HEK293 (cell line): ENCODE data around the gene POU4F2.
"Not testable (repeated sequence)": the region's sequence is repeated elsewhere in the genome, so short reads cannot be mapped to it uniquely, and the experiment has no call there.

Experiments used
- CTCF ChIA-PET: fragments of 350-600 bp; formaldehyde crosslinking; extraction: SDS; loops from one replicate; lab custom pipeline; 2021; ENCODE audit warnings: antibody characterized with exemption; lab: Yijun Ruan, JAX
- POLR2A ChIA-PET: fragments of 300-600 bp; formaldehyde crosslinking; extraction: SDS; loops from one replicate; lab custom pipeline; 2020; ENCODE audit warnings: antibody characterized with exemption, inconsistent platforms; lab: Yijun Ruan, JAX
- H3K27ac ChIP-seq: fragments of 200-500 bp; sonication (Bioruptor generic); 2 replicates; pipeline ENCODE4 v1.5.1; 2014; ENCODE audit warnings: low read depth, low read length, control low read depth, inconsistent platforms; ENCODE audit errors: extremely low read depth
- H3K36me3 ChIP-seq, 2 experiments: fragments of 200-500 bp in 1 of 2; sonication (Bioruptor generic) in 1 of 2; 1 replicate in 1 of 2; 2 replicates in 1 of 2; pipeline ENCODE4 v1.5.1; 2014 to 2017; ENCODE audit warnings: inconsistent platforms in 2 of 2, low read length in 2 of 2; ENCODE audit not compliant: control insufficient read depth in 2 of 2, insufficient read depth in 1 of 2
- H3K4me1 ChIP-seq: fragments of 200-500 bp; sonication (Bioruptor generic); 2 replicates; pipeline ENCODE4 v1.5.1; 2014; ENCODE audit warnings: mild to moderate bottlenecking, low read length, inconsistent platforms; ENCODE audit not compliant: control insufficient read depth, insufficient read depth
- H3K4me3 ChIP-seq: 2 replicates; pipeline ENCODE4 v1.5.1; 2011; ENCODE audit warnings: low read depth, mild to moderate bottlenecking, control low read depth, low read length, moderate library complexity
- H3K9me3 ChIP-seq: fragments of 200-500 bp; sonication (Bioruptor generic); 2 replicates; pipeline ENCODE4 v1.5.1; 2014; ENCODE audit warnings: low read depth, low read length, inconsistent platforms; ENCODE audit not compliant: control insufficient read depth, insufficient read depth
- GLI4 ChIP-seq: fragments of 450-650 bp; formaldehyde crosslinking; IDR thresholded peaks from 2 replicates; pipeline ENCODE4 v1.5.1; 2016; ENCODE audit warnings: missing biosample characterization, missing genetic modification characterization
- MYNN ChIP-seq: fragments of 450-650 bp; formaldehyde crosslinking; IDR thresholded peaks from 2 replicates; pipeline ENCODE4 v1.5.1; 2016; ENCODE audit warnings: missing biosample characterization, missing genetic modification characterization, borderline replicate concordance
- OSR2 ChIP-seq: fragments of 450-650 bp; formaldehyde crosslinking; IDR thresholded peaks from 2 replicates; pipeline ENCODE4 v1.5.1; 2016; ENCODE audit warnings: missing biosample characterization, missing genetic modification characterization
- SCRT2 ChIP-seq: fragments of 450-650 bp; formaldehyde crosslinking; IDR thresholded peaks from 2 replicates; pipeline ENCODE4 v1.5.1; 2016; ENCODE audit warnings: missing biosample characterization, missing genetic modification characterization
- ZBTB20 ChIP-seq: fragments of 450-650 bp; formaldehyde crosslinking; IDR thresholded peaks from 2 replicates; pipeline ENCODE4 v1.5.1; 2016; ENCODE audit warnings: missing biosample characterization, missing genetic modification characterization
- ZBTB7A ChIP-seq: fragments of 450-650 bp; formaldehyde crosslinking; IDR thresholded peaks from 2 replicates; pipeline ENCODE4 v1.5.1; 2016; ENCODE audit warnings: low read depth, missing biosample characterization, missing genetic modification characterization
- ZFP41 ChIP-seq: fragments of 450-650 bp; formaldehyde crosslinking; IDR thresholded peaks from 2 replicates; pipeline ENCODE4 v1.5.1; 2016; ENCODE audit warnings: missing biosample characterization, missing genetic modification characterization, borderline replicate concordance
- ZFP69B ChIP-seq: fragments of 450-650 bp; formaldehyde crosslinking; IDR thresholded peaks from 2 replicates; pipeline ENCODE4 v1.5.1; 2016; ENCODE audit warnings: missing biosample characterization, missing genetic modification characterization
- ZIC2 ChIP-seq: fragments of 450-650 bp; formaldehyde crosslinking; IDR thresholded peaks from 2 replicates; pipeline ENCODE4 v1.5.1; 2016; ENCODE audit warnings: missing biosample characterization, missing genetic modification characterization
- ZNF155 ChIP-seq: fragments of 450-650 bp; formaldehyde crosslinking; IDR thresholded peaks from 2 replicates; pipeline ENCODE4 v1.5.1; 2016; ENCODE audit warnings: missing biosample characterization, missing genetic modification characterization
- ZNF184 ChIP-seq: fragments of 450-650 bp; IDR thresholded peaks from 2 replicates; pipeline ENCODE4 v1.5.1; 2018; ENCODE audit warnings: missing biosample characterization, mild to moderate bottlenecking, missing genetic modification characterization
- ZNF19 ChIP-seq: fragments of 450-650 bp; formaldehyde crosslinking; IDR thresholded peaks from 2 replicates; pipeline ENCODE4; 2016; ENCODE audit warnings: missing biosample characterization, missing genetic modification characterization, low read depth
- ZNF2 ChIP-seq: fragments of 450-650 bp; formaldehyde crosslinking; IDR thresholded peaks from 2 replicates; pipeline ENCODE4 v1.5.1; 2016; ENCODE audit warnings: missing biosample characterization, missing genetic modification characterization
- ZNF239 ChIP-seq: fragments of 450-650 bp; formaldehyde crosslinking; IDR thresholded peaks from 2 replicates; pipeline ENCODE4 v1.5.1; 2016; ENCODE audit warnings: missing biosample characterization, missing genetic modification characterization
- ZNF324 ChIP-seq: fragments of 450-650 bp; formaldehyde crosslinking; IDR thresholded peaks from 2 replicates; pipeline ENCODE4 v1.5.1; 2016; ENCODE audit warnings: missing biosample characterization, missing genetic modification characterization
- ZNF514 ChIP-seq: fragments of 450-650 bp; formaldehyde crosslinking; IDR thresholded peaks from 2 replicates; pipeline ENCODE4 v1.5.1; 2016; ENCODE audit warnings: missing biosample characterization, missing genetic modification characterization
- ZNF544 ChIP-seq: fragments of 450-650 bp; formaldehyde crosslinking; IDR thresholded peaks from 2 replicates; pipeline ENCODE4 v1.5.0; 2017; ENCODE audit warnings: missing biosample characterization, missing genetic modification characterization
- ZNF560 ChIP-seq: fragments of 450-650 bp; formaldehyde crosslinking; IDR thresholded peaks from 2 replicates; pipeline ENCODE4 v1.5.1; 2017; ENCODE audit warnings: missing biosample characterization, missing genetic modification characterization, borderline replicate concordance
- ZNF677 ChIP-seq: fragments of 450-650 bp; IDR thresholded peaks from 2 replicates; pipeline ENCODE4 v1.5.0; 2018; ENCODE audit warnings: missing biosample characterization, mild to moderate bottlenecking, missing genetic modification characterization, moderate library complexity
- ZNF707 ChIP-seq: fragments of 450-650 bp; formaldehyde crosslinking; IDR thresholded peaks from 2 replicates; pipeline ENCODE4 v1.5.1; 2016; ENCODE audit warnings: missing biosample characterization, missing genetic modification characterization
- ZNF768 ChIP-seq: fragments of 450-650 bp; formaldehyde crosslinking; IDR thresholded peaks from 2 replicates; pipeline ENCODE4 v1.5.1; 2018; ENCODE audit warnings: missing biosample characterization, mild to moderate bottlenecking, missing genetic modification characterization
- ZNF776 ChIP-seq: fragments of 450-650 bp; formaldehyde crosslinking; IDR thresholded peaks from 2 replicates; pipeline ENCODE4 v1.5.0; 2017; ENCODE audit warnings: missing biosample characterization, missing genetic modification characterization, borderline replicate concordance
- ZNF830 ChIP-seq: fragments of 450-650 bp; IDR thresholded peaks from 2 replicates; pipeline ENCODE4 v1.5.0; 2018; ENCODE audit warnings: missing biosample characterization, missing genetic modification characterization, low read depth, mild to moderate bottlenecking, moderate library complexity
- TF ChIP-seq, protein P1 (sequence below): fragments of 450-650 bp; formaldehyde crosslinking; IDR thresholded peaks from 2 replicates; pipeline ENCODE4 v1.5.1; 2016; ENCODE audit warnings: missing biosample characterization, missing genetic modification characterization
- TF ChIP-seq, protein P2 (sequence below): fragments of 450-650 bp; formaldehyde crosslinking; IDR thresholded peaks from 2 replicates; pipeline ENCODE4 v1.5.1; 2017; ENCODE audit warnings: missing biosample characterization, missing genetic modification characterization
- TF ChIP-seq, protein P3 (sequence below): fragments of 450-650 bp; formaldehyde crosslinking; IDR thresholded peaks from 2 replicates; pipeline ENCODE4 v1.5.1; 2016; ENCODE audit warnings: missing biosample characterization, missing genetic modification characterization

The POU4F2 gene

DNA sequence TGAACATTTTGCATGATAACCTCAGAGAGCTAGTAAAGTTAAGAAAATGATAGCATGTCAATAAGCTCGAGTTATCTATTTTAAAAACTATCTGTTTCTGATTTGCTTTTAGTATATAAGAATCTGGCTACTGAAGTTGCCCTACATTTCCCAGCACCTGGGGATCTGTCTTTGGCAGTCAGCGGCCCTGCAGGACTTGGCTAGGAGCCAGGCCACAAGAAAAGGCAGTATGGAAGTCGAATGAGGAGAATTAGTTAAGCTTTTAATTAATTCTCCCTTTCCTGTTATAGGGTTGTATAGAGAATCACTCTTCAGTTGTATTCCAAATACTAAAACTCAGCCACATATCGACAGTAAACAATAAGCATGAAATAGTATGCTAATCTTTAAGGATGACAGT is 22.7 kb downstream of the POU4F2 start:
- H3K4me1 ChIP-seq: no peaks in the 10 kb centered on the region
- TF ChIP-seq ZBTB20 (no peak), ZFP41 (tag by site-specific recombination) (no peak), ZNF324 (no peak), ZNF830 (no peak), MYNN (tag by site-specific recombination) (no peak), ZBTB7A (tag by site-specific recombination) (no peak), ZNF677 (tag by site-specific recombination) (no peak), ZNF560 (tag by site-specific recombination) (no peak), ZNF184 (no peak), ZNF544 (tag by site-specific recombination) (no peak), ZNF2 (tag by site-specific recombination) (no peak), OSR2 (tag by site-specific recombination) (no peak), ZFP69B (tag by site-specific recombination) (no peak), SCRT2 (tag by site-specific recombination) (no peak)
- TF ChIP-seq, protein P1, sequence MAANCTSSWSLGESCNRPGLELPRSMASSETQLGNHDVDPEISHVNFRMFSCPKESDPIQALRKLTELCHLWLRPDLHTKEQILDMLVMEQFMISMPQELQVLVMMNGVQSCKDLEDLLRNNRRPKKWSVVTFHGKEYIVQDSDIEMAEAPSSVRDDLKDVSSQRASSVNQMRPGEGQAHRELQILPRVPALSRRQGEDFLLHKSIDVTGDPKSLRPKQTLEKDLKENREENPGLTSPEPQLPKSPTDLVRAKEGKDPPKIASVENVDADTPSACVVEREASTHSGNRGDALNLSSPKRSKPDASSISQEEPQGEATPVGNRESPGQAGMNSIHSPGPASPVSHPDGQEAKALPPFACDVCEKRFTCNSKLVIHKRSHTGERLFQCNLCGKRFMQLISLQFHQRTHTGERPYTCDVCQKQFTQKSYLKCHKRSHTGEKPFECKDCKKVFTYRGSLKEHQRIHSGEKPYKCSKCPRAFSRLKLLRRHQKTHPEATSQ: no peak
- TF ChIP-seq, protein P2, sequence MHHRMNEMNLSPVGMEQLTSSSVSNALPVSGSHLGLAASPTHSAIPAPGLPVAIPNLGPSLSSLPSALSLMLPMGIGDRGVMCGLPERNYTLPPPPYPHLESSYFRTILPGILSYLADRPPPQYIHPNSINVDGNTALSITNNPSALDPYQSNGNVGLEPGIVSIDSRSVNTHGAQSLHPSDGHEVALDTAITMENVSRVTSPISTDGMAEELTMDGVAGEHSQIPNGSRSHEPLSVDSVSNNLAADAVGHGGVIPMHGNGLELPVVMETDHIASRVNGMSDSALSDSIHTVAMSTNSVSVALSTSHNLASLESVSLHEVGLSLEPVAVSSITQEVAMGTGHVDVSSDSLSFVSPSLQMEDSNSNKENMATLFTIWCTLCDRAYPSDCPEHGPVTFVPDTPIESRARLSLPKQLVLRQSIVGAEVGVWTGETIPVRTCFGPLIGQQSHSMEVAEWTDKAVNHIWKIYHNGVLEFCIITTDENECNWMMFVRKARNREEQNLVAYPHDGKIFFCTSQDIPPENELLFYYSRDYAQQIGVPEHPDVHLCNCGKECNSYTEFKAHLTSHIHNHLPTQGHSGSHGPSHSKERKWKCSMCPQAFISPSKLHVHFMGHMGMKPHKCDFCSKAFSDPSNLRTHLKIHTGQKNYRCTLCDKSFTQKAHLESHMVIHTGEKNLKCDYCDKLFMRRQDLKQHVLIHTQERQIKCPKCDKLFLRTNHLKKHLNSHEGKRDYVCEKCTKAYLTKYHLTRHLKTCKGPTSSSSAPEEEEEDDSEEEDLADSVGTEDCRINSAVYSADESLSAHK (tag by site-specific recombination): no peak
- TF ChIP-seq, all 188 proteins: peak for 0
- no peaks in the 10 kb centered on the region for H3K36me3 ChIP-seq
- no peaks in the 10 kb centered on the region for H3K9me3 ChIP-seq
- no peak overlapping the region for H3K27ac ChIP-seq
- no peak overlapping the region for H3K4me3 ChIP-seq
- ChIA-PET POLR2A (no interaction called here), CTCF (no interaction called here)

DNA sequence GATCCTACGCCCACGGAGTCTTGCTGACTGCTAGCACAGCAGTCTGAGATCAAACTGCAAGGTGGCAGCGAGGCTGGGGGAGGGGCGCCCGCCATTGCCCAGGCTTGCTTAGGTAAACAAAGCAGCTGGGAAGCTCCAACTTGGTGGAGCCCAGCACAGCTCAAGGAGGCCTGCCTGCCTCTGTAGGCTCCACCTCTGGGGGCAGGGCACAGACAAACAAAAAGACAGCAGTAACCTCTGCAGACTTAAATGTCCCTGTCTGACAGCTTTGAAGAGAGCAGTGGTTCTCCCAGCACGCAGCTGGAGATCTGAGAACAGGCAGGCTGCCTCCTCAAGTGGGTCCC is 25.2 kb downstream of the POU4F2 start:
- H3K4me3 ChIP-seq, POLR2A ChIA-PET, H3K9me3 ChIP-seq, H3K4me1 ChIP-seq, H3K27ac ChIP-seq, H3K36me3 ChIP-seq, CTCF ChIA-PET: not testable (repeated sequence)

DNA sequence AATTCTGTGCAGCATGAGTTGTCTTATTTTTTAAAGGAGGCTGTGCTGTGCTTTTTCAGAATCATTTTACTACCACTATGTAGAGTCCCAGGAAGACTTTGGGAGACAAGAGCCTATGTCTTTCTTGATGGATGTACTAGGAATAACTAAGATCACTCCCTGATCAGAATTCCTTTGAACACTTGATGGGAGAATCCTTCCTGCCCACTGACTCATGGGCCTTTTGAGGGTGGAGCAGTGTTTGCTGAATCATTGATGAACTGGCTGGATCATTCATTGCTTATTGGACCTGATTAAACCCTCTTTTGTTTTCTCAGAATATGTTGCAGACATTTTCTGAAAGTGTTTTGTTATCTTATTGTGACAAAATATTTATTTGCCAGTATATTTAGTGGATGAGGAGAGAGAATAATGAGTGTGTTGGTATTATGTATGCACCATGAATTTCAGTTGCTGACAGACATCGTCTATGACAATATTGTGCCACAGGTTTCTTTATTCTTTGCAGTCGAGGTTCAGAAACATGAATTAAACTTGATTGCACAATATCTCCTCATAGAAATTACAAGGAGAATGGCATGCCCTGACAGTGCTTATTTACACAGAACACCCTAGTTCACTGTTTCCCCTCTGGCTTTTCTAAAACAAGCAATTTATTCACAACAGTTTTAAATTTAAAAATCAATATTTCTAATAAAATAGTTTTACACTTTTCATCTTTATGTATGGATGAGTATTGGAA is 36.3 kb downstream of the POU4F2 start:
- Histone ChIP-seq H3K4me1 (no peaks in the 10 kb centered on the region), H3K36me3 (no peaks in the 10 kb centered on the region)
- no peak for TF ChIP-seq ZNF155
- TF ChIP-seq ZNF776 (tag by site-specific recombination): no peak
- no peak for TF ChIP-seq GLI4 (tag by site-specific recombination)
- TF ChIP-seq ZNF768 (tag by site-specific recombination): no peak
- TF ChIP-seq, protein P3, sequence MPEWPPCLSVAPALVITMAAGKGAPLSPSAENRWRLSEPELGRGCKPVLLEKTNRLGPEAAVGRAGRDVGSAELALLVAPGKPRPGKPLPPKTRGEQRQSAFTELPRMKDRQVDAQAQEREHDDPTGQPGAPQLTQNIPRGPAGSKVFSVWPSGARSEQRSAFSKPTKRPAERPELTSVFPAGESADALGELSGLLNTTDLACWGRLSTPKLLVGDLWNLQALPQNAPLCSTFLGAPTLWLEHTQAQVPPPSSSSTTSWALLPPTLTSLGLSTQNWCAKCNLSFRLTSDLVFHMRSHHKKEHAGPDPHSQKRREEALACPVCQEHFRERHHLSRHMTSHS (tag by site-specific recombination): no peak
- TF ChIP-seq ZNF707 (tag by site-specific recombination): no peak
- no peak for TF ChIP-seq ZNF514 (tag by site-specific recombination)
- TF ChIP-seq ZNF239 (tag by site-specific recombination): no peak
- no peak for TF ChIP-seq ZIC2 (tag by site-specific recombination)
- TF ChIP-seq ZNF19: no peak
- TF ChIP-seq, all 188 proteins: peak for 0
- Histone ChIP-seq H3K27ac (no peak overlapping the region), H3K9me3 (no peaks in the 10 kb centered on the region), H3K4me3 (no peak overlapping the region)
- ChIA-PET POLR2A (no interaction called here), CTCF (no interaction called here)
